HCT116 (cell line): Measurements from ENCODE around the gene HAUS1. TPM values are rescaled to one million over a fixed set of nuclear protein-coding genes. Genes with fewer than 3 reads are reported as not detected.
"Not testable (repeated sequence)": the region's sequence is repeated elsewhere in the genome, so short reads cannot be mapped to it uniquely, and the experiment has no call there.

Source experiments
- ATAC-seq: fragments of 200-7000 bp; cut with Tn5 transposase; 2 replicates; pipeline ENCODE4 v1.9.1; 2020; ENCODE audit warnings: mild to moderate bottlenecking, moderate library complexity
- BruUV-seq: library from RNA; stranded (reverse); fragments of 400-500 nt; replicated peaks from 2 replicates; lab custom pipeline; 2021; lab: Mats Ljungman, UMichigan
- CTCF ChIA-PET: fragments of 300-600 bp; sonication (Branson Sonifier 250); formaldehyde crosslinking; loops from one replicate; lab custom pipeline; 2021; ENCODE audit warnings: antibody characterized with exemption; lab: Charles Lee
- POLR2A ChIA-PET: fragments of 300-600, 350-600 bp; sonication (Branson Sonifier 250); formaldehyde crosslinking; loops from one replicate; lab custom pipeline; 2021; ENCODE audit warnings: antibody characterized with exemption; lab: Charles Lee
- RAD21 ChIA-PET, 2 experiments: fragments of 300-600 bp; sonication (Branson Sonifier 250); formaldehyde crosslinking; loops; one replicate each; lab custom pipeline; 2023; ENCODE audit warnings: low total read pairs in 2 of 2; ENCODE audit not compliant: uncharacterized antibody in 2 of 2, unreplicated experiment in 2 of 2, low non-redundant PET in 1 of 2; lab: Charles Lee
- DNase-seq: peaks from one replicate; pipeline ENCODE4 v3.0.0-alpha.2; 2010; ENCODE audit warnings: low read depth, low spot score
- H2AFZ ChIP-seq: fragments of 200-600 bp; shearing (Covaris generic), sonication (generic); 2 replicates; pipeline ENCODE4 v1.6.1; 2017; ENCODE audit warnings: low read depth, mixed run types, mixed read lengths, antibody characterized with exemption, low read length; ENCODE audit not compliant: poor library complexity, severe bottlenecking
- H3K27ac ChIP-seq: 2 replicates; pipeline ENCODE4 v1.5.1; 2012; ENCODE audit warnings: low read depth, low read length
- H3K27me3 ChIP-seq: fragments of 200-600 bp; sonication (generic); 2 replicates; pipeline ENCODE4 v1.6.1; 2016; ENCODE audit warnings: mixed run types, low read length, mixed read lengths; ENCODE audit not compliant: insufficient read depth
- H3K36me3 ChIP-seq, 2 experiments: fragments of 200-500 bp in 1 of 2; fragments of 200-600 bp in 1 of 2; sonication (Bioruptor generic) in 1 of 2; sonication (generic) in 1 of 2; 2 replicates each; pipeline versions ENCODE4 v1.5.1 to v1.6.1; 2014 to 2016; ENCODE audit warnings: low read length in 2 of 2, inconsistent platforms in 1 of 2, mixed read lengths in 1 of 2, mixed run types in 1 of 2; ENCODE audit not compliant: insufficient read depth in 2 of 2, control insufficient read depth in 1 of 2
- H3K4me1 ChIP-seq, 2 experiments: fragments of 200-600 bp in 1 of 2; sonication (generic) in 1 of 2; 2 replicates each; pipeline versions ENCODE4 v1.5.1 to v1.6.1; 2012 to 2017; ENCODE audit warnings: low read length in 2 of 2, inconsistent platforms in 1 of 2, mild to moderate bottlenecking in 1 of 2, mixed read lengths in 1 of 2, mixed run types in 1 of 2, moderate library complexity in 1 of 2; ENCODE audit not compliant: insufficient read depth in 2 of 2, control insufficient read depth in 1 of 2
- H3K4me2 ChIP-seq: fragments of 200-600 bp; sonication (generic); 2 replicates; pipeline ENCODE4 v1.6.1; 2017; ENCODE audit warnings: mixed run types, low read length, mixed read lengths
- H3K4me3 ChIP-seq, 2 experiments: fragments of 200-600 bp in 1 of 2; sonication (generic) in 1 of 2; replicated peaks in 1 of 2; 2 replicates each; pipeline ENCODE4 v1.5.1; 2011 to 2016; ENCODE audit warnings: low read length in 2 of 2, control low read depth in 1 of 2, low read depth in 1 of 2, mild to moderate bottlenecking in 1 of 2, mixed read lengths in 1 of 2, mixed run types in 1 of 2
- H3K79me2 ChIP-seq: fragments of 200-600 bp; sonication (generic); 2 replicates; pipeline ENCODE4 v1.6.1; 2017; ENCODE audit warnings: mild to moderate bottlenecking, mixed run types, low read length, moderate library complexity, mixed read lengths; ENCODE audit not compliant: insufficient read depth
- H3K9ac ChIP-seq: fragments of 200-600 bp; sonication (generic); 2 replicates; pipeline ENCODE4 v1.6.1; 2016; ENCODE audit warnings: low read length, mixed read lengths
- H3K9me2 ChIP-seq: fragments of 200-600 bp; sonication (generic), shearing (Covaris generic); 2 replicates; pipeline ENCODE4 v1.6.1; 2017; ENCODE audit warnings: mixed run types, mild to moderate bottlenecking, moderate library complexity; ENCODE audit not compliant: insufficient read depth
- H3K9me3 ChIP-seq, 2 experiments: fragments of 200-500 bp in 1 of 2; fragments of 200-600 bp in 1 of 2; sonication (Bioruptor generic) in 1 of 2; sonication (generic) in 1 of 2; 2 replicates each; pipeline ENCODE4 v1.6.1; 2014 to 2017; ENCODE audit warnings: low read length in 2 of 2, mixed read lengths in 2 of 2, inconsistent platforms in 1 of 2, low read depth in 1 of 2, mild to moderate bottlenecking in 1 of 2, mixed run types in 1 of 2, moderate library complexity in 1 of 2; ENCODE audit not compliant: control insufficient read depth in 1 of 2, insufficient read depth in 1 of 2
- H4K20me1 ChIP-seq: fragments of 200-600 bp; sonication (generic), shearing (Covaris generic); 2 replicates; pipeline ENCODE4 v1.6.1; 2017; ENCODE audit warnings: mixed run types, mild to moderate bottlenecking, moderate library complexity; ENCODE audit not compliant: insufficient read depth
- ZNF274 ChIP-seq: fragments of 200-500 bp; sonication (Bioruptor generic); IDR thresholded peaks from 2 replicates; pipeline ENCODE4 v1.6.1; 2014; ENCODE audit warnings: mild to moderate bottlenecking, low read depth, low read length, inconsistent platforms
- intact Hi-C: fragments of 100-400 bp; cut with micrococcal nuclease; formaldehyde crosslinking; loops from 2 replicates; pipeline ENCODE4 v1.10.0; 2022
- total RNA-seq: library from RNA; stranded (reverse); gene quantifications from one replicate; pipeline ENCODE4 v1.2.1, GENCODE V29; 2021; ENCODE audit not compliant: unreplicated experiment

The HAUS1 gene
- total RNA-seq, 1 experiment from 2014 or later = 46.2 TPM

DNA sequence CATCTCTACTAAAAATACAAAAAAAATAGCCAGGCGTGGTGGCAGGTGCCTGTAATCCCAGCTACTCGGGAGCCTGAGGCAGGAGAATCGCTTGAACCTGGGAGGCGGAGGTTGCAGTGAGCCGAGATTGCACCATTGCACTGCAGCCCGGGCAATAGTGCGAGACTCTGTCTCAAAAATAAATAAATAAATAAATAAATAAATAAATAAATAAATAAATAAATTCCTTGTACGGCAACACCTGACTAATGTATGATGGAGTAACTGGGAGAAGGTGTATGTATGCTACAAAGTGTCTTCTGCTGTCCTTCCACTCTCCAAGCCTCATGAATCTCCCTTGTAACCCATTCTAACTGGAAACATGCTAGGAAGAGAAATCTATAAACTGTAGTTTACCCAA, 26.4 kb downstream of the HAUS1 start:
- H3K9me2 ChIP-seq, H3K4me3 ChIP-seq, BruUV-seq, H3K79me2 ChIP-seq, DNase-seq, H2AFZ ChIP-seq, H3K4me1 ChIP-seq, CTCF ChIA-PET, ATAC-seq, H3K9ac ChIP-seq, H3K27ac ChIP-seq, H4K20me1 ChIP-seq, intact Hi-C loops, POLR2A ChIA-PET, H3K27me3 ChIP-seq, H3K9me3 ChIP-seq, H3K4me2 ChIP-seq, RAD21 ChIA-PET: not testable (repeated sequence)
- peaks cover 8 to 14% of the 10 kb centered on the region in 2 experiments; a peak in 2 of 4 replicates for H3K36me3 ChIP-seq

DNA sequence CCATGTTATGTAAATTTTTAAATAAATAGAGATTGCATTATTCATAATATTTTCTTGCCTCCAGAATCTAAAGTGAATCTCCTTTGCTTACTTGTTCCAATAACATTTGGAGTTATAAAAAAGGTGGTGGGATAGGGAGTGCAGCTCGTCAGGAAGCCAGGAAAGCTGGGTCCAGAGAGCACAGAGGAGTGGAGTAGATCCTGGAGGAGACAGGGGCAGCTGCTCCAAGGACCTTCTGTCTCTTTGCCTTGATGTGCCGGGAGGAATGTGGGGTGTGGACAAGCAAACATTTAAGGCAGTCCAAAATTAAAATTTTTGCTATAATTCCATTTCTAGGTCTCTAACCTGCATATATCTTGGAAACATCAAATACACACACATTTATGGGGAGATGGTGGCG, 29.3 kb downstream of the HAUS1 start:
- no peak for TF ChIP-seq ZNF274
- H4K20me1 ChIP-seq = no peaks in the 10 kb centered on the region
- H3K27me3 ChIP-seq = no peaks in the 10 kb centered on the region
- ATAC-seq (no peak), DNase-seq (no peak)
- no peak overlapping the region for H3K4me3 ChIP-seq
- H3K4me2 ChIP-seq = no peak overlapping the region
- H3K9me3 ChIP-seq = no peaks in the 10 kb centered on the region
- intact Hi-C loops = no loop called here
- H2AFZ ChIP-seq = no peak overlapping the region
- no peaks in the 10 kb centered on the region for H3K79me2 ChIP-seq
- peaks cover 5 to 13% of the 10 kb centered on the region in 2 experiments; a peak in 2 of 4 replicates for H3K36me3 ChIP-seq
- no TSS peak for BruUV-seq
- ChIA-PET CTCF (no interaction called here), POLR2A (no interaction called here), RAD21 (no interaction called here)
- H3K9ac ChIP-seq = no peak overlapping the region
- H3K9me2 ChIP-seq = no peaks in the 10 kb centered on the region
- H3K4me1 ChIP-seq = no peaks in the 10 kb centered on the region
- no peak overlapping the region for H3K27ac ChIP-seq
